ENCODE data around the gene SLC13A4.

DNA sequence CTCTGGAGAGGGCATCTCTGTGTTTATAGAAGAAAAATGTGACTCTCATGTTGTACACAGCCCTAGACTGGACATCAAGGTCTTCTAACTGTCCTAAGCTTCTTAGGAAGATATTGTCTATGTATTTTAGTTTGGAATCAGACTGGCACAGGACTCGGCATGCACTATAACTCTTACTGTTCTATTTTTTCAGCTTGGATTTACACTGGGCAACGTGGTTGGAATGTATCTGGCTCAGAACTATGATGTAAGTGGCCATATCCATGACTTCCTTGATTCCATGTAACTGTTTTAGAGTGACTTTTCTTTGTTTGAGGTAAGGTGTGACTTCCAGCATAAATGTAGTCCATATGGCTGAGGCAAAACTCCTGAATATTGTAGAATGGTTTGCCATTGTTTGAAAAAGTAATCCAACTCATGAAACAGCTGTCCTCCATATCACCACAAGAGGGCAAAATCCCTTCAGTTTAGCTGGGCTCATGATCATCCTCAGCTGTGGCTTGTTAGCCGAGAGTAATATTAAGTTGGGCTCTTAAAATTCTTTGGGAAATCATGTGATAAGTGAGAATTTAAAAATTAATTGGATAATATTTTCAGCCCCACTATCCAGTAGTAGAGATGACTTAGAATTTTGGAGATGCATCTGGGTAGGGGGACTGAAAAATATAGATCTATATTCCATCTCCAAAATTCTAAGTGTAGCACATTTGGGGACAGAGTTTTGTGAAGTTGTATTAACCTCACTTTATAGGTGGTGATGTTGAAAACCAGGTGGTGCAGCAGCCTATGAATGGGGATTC, 55.2 kb downstream of the SLC13A4 start:
- TF ChIP-seq TAF1 (IDR thresholded peaks at IDR 0.05; ENCODE audit: borderline replicate concordance, insufficient read depth, low read length) (no peak), REST (IDR thresholded peaks at IDR 0.05; ENCODE audit: insufficient read depth in 1 of 2, low read depth in 2 of 2, low read length in 2 of 2) (no peak), SIN3A (IDR thresholded peaks at IDR 0.05; ENCODE audit: borderline replicate concordance, insufficient read depth, low read length) (no peak)
